Measurements from ENCODE around the gene CCRL2.
A peak's percentile ranks its signal among the peaks of the same experiment; 100 is the strongest.
"Not testable (repeated sequence)": the region's sequence is repeated elsewhere in the genome, so short reads cannot be mapped to it uniquely, and the experiment has no call there.

Gene CCRL2

DNA sequence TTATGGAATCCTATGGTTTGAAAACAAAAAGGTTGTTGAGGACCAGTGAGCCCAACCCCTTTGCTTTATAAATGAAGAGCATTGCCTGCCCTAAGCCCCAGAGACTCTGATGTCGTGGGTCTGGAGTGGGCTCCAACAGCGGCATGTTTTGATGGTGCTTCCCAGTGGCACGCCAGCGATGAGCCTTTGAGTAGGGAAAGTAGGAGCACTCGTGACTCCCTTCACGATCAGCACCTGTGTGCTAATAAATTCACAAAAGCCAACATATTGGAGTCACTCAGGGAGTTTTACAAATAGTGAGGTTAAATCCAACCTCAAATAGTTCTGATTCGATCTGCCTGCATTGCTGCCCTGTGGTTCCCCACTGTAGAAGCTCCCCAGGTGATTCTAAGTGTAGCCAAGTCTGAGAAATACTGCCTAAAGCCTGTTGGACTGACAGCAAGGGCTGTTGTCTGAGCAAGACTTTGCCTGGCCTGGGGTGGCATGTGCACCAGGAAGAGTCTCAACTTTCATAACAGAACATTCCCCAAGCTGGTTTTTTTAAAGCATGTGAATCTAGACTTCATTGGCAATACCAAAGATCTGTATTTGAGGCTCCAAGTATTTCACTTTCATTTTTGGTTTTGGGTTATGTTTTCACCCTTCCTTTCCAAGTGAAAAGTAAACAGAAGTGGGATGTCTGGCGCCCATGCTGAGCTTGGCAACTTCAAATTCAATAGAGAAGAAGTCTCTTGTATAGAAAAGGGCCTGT lies 26.4 kb upstream of the CCRL2 start:
- DNase-seq: peak; percentile 13

DNA sequence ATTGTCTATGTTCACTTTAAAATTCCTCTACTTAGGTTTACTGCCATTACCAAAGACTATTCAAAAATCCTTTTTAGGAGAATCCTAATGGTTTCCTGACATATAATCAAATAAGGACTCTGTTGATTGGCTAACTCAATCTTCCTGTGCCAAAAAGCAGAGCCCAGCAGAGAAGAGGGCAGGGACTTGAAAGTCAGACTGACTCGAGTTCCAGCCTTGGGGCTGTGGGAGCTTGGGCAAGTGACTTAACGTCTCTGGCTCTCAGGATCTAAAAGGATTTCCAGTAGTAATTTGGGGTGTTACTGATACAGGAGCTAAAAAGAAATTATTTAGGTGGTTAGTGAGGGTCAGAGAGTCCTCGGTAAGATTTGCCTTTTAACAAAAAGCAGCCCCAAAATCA lies 25.4 kb upstream of the CCRL2 start:
- DNase-seq: no peak

DNA sequence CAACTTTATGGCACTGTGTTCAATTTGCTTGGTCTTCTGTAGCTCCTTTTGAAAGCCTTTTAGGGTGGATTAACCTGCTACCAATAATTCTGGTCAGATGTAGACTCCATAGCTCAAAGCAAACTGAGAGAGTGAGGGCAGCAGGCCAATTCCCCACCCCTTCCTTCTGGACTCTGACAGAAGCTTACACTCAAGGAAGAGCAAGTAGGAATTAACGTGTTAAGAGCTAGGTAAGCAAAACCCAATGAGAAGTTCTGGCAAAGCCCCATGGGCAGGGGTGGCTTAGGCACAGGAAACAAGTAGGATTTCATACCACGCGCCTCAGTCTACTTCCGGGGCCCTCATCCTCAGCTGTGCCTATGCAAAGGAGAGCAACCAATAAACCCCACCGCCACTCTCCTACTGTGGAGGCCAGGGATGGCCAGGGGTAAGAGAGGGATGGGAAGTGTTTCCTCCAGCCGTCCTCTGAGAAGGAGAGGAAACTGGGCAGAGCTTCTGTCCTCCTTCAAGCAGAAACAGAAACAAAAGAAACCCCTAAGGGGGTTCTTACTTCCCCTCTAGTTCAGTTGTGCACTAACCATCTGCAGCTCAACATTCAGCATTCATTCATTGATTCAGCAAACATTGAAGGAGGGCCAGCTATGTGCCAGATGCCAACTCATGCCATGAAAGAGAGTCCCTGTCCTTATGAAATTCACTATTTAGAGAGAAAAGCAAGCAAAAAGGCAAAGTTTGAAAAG lies 23.7 kb upstream of the CCRL2 start:
- no peak for DNase-seq

DNA sequence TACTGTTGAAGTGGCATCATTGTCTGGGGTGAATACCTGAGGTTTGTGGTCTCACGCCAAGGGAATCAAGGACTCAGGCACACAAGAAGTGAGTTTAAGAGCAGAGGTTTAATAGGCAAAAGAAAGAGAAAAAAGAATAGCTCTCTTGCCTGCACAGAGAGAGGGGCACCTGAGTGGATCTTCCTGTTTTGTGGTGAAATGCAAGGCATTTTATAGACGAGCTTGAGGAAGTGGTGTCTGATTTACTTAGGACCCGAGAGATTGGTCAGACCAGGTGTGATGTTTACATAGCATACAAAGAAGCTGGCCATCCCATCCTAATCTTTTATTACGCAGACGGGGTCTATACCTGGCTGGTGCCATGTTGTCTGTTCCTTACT lies 23.1 kb upstream of the CCRL2 start:
- no peak for DNase-seq

DNA sequence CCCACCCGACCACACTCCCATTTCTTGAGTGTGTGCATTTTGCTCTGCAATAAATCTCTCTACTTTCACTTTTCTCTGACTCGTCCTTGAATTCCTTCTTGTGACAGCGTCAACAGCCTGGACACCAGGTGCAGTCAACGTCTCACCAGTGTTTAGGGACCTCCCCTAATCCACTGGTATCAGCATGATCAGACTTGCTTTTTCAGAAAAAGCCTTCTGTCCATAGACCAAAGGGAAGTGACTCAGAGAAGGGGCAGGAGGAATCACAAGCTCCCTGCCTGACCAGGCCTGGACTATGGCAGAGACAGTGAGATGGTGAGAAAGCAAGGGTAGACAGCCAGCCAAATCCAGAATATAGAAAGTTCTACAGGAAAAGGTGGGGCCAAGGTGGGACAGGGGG lies 20.9 kb upstream of the CCRL2 start:
- DNase-seq: no peak

DNA sequence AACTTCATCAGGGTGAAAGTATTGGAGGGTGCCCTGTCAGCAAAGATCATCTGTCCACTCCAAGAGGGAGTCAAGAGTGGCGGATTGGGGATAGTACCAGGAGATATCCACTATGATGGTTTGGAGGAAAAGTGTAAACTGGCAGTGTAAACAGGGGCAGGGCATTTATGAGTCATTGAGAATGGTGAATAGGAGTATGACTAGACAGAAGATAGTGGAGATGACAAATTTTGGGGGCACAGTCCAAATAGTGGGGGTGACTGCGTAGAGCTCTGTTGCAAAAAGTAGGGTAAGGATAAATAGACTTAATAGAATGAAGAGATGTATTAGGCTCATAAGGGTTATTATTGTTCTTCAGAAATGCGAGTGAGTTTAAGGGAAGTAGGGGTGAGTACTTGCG lies 18.2 kb upstream of the CCRL2 start:
- not testable (repeated sequence) for DNase-seq

DNA sequence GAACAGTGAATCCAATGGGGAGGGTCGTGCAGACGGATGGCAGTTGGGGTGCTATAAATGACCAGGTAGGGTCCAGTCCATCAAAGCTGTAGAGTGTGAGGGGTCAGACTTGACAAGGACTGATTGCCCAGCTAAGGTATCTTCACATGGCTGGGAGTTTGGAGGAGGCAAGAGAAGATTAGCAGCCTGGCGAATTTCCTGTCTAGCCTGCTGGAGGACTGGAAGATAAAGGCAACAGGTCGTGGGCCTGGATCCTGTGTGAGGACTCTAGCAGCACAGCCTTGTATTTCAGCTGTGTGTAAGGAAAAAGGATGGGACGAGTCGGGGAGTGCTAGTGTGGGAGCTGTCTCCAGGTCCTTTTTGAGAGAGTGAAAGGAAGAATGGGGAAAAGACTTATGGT lies 17.8 kb upstream of the CCRL2 start:
- DNase-seq: no peak

DNA sequence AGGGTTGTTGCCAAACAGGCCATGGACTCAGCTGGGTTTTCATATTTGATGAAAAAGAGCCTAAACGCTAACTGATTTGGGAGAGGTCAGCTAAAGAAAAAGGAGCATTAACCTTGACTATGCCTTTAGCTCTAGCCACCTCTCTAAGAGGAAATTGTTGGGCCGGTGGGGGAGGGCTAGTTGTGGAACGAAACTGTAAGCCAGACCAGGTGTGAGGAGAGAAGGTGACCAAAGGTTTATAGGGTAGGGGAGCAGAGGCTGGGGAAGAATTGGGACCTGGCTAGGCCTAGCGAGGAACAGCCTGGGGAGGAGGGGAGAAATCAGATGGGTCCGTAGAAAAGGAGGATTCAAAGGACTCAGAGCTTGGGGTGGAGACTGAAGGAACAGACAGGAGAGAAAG lies 15.5 kb upstream of the CCRL2 start:
- not testable (repeated sequence) for DNase-seq

DNA sequence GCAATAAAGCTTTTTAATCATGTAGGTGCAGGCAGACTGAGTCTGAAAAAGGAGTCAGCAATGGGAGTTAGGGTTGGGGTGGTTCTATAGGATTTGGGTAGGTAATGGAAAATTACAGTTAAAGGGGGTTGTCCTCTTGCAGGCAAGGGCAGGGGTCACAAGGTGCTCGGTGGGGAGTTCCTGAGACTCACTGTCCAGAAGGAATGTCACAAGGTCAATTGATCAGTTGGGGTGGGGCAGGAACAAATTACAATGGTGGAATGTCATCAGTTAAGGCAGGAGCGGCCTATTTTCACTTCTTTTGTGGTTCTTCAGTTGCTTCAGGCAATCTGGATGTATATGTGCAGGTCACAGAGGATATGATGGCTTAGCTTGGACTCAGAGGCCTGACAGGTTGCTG lies 14.0 kb upstream of the CCRL2 start:
- no peak for DNase-seq

DNA sequence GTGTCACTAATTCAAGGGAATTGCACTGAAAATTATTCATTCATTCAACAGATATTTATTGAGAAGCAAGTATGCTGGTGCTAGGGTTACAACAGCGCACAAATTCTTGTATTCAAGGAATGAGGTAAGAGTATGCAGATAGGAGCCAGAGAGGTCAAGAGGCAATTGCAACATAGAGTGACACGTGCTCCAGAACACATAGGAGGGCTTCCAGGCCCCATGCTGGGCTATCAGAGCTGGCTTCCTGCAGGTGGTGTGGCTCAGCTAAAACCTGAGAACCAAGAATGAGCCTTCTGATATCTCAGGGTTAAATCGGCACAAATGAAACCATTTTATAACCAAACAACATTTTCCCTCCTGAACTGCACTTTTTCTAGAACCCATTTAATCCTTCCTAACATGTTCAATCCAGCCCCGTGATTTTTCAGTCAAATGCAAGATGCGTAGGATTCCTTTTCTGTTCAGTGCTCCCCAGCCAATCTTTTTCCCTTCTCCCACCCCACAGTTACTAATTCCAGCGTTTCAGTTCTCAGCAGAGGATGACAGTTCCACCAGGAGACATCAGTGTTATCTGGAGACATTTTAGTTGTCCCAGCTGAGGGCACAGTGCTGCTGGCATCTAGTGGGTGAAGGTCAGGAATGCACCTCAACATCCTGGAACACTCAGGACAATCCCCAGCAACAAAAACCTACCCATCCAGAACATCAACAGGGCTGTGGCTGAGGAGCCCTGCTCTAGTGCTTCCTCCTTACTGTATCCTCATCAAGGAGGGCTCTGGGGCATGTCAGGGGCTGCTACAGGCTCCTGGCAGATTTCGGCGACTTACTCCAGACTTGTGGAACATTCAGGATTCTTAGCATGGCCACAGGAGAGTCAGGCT lies 13.3 kb upstream of the CCRL2 start:
- no peak for DNase-seq

DNA sequence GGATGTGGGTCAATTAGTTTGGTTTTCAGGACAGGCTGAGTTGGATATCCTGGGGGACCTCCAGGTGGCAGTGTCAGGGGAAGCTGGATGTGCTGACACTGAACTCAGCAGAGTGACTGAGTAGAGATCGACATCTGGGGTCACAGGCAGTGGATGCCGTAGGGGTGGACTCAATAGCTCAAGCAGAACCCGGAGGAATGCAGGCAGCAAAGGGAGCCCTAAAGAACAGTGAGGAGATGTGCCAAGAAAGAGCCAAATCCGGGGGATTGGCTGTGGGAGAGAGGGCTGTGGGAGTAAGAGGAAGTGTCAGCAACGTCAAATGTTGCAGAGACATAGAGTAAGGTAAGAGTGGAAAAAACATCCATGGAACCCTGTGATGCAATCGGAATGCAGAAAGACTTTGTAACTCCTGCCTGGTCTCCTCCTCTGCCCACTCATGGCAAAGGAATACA lies 11.8 kb upstream of the CCRL2 start:
- DNase-seq: no peak

DNA sequence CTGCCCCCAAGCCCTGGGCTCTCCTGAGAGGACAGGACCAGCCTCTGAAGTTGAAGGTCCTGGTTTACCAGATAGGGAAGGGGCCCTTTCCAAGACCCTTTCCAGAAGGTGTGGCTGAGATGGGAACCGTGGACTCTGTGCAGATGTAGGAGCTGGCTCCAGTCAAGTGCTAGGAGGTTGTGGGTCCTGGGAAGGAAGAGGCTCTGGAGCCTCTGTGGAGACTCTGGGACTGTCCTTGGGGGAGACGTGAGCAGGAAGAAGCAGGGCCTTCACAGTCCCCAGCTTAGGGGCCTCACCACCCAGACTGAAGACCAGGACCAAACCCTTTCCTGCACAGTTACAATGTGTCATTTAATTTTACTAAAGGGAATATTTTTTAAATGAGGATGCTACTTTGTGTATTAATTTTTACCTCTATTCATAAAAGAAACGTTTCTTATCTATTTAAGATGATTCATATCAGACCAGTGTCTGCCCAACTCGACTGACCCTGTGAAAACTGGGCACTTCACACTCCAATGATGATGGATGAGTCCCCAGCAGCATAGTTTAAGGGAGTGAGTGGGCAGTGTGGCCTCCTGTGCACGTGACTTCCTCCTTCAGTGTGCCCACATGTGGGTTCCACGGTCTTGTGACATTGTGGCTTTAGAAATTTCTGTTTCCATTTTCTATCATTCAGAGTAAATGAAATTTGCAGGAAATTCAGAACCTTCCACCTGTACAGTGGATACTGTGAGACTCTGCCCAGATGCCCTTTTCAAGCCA lies 11.1 kb upstream of the CCRL2 start:
- DNase-seq: no peak

DNA sequence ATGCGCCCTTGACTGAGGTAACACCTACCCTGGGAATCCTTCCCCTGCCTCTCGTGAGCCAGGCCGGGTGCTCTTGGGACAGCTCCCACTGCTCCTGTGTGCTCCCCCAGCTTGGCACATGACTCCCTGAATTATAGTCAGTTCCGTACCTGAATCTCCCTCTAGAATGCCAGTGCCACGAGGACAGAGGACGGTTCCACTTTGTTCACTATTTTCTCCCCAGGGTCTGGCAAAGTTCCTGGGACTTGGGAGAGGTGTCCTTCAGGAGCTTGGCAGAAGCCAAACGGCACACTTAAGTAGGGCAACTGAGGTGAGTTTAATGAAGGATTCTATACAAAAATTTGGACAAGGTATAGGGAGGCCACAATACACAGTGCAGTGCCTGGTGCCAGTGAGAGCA lies 9.9 kb upstream of the CCRL2 start:
- DNase-seq: no peak

DNA sequence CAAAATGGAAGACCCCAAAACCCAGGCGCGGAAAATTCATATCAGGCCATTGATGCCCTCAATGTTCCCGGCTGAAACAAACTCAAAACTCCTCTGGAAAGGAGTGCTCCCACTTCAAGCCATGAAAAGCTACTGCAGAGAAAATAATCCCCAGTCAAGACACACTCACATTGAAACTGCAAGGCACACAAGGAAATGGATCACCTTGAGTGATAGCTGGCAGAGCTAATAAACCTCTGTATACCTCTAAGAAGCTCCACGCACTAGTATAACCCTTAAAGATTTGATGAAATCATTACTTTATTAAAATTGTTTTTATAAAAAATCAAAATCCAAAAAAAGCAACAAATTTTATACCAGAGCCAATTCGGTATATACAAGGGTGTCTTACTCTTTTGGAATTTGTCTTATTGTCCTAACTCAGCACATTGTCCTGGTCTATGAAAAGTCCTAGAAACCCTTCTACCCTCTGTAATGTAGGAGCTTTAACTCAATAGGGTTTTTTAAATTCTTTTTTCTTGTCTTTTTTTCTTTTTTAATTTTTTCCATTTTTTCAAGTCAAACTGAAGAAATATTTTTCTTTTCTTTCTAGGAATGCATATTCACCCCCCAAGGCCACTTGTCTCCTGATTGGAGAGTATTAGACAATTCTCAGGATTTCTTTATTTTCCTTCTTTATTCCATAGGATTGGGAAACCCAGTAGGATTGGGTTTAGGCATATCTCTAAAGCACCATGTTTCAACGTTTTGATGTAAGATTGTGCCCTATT lies 8.7 kb upstream of the CCRL2 start:
- no peak for DNase-seq

DNA sequence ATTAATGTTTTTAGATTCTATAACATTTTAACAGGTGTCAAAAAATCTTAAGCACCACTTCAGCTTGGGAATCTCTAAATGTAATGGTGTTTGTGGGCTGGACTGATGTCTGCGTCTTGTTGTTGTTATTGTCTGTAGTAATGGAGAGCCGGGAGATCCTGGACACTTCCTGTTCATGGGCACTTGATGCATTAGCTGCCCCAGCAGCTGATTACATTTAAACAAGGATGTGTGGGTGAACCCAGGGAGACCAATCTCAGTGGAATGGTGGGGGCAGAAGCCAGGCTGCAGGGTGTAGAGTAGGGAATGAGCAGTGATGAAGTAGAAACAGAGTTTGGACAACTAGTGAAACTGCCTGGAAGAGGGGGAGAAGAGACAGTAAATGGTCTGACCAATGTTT lies 8.0 kb upstream of the CCRL2 start:
- DNase-seq: no peak

DNA sequence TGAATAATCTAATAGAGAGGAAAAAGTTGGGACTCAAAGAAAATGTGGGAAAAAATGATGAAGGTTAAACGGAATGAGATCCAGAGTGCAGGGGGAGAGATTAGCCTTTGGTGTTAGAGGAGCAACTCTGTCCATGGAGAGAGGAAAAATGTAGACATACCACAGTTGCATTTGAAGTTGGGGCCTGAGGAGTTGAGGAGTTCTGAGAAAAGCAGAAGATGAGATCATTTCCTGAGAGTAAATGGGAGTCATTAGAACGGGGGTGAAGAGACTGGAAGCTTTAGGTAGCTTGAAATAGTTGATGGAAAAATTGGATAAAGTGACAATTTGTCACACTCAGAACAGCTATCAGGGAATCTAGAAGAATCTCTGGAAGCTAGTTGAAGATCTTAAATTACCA lies 7.5 kb upstream of the CCRL2 start:
- no peak for DNase-seq

DNA sequence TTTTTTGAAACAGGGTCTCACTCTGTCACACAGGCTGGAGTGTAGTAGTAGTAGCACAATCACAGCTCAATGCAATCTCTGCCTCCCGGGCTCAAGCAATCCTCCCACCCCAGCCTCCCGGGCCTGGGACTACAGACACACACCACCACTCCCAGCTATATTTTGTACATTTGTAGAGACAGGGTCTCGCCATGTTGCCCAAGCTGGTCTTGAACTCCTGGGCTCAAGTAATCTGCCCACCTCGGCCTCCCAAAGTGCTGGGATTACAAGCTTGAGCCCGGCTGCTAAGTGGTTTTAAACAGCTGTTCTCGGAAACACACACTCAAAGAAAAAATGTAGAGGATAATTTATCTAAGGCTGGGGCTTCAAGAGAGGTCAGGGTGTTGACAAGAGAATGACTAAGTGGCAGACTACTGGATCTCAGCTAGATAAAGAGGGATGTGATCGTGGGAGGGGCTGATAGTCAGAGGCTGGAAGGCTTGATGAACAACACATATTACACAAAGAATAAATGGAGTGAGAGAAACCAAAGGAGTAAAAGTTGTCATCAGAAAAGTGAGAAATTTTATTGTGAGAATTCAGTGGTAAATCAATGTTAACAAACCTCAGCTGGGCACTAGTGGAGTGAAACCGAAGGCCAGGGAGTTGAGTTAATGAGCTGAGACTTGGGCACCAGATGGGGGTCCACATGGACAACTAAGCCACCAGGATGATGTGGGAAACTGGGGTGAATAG lies 6.9 kb upstream of the CCRL2 start:
- no peak for DNase-seq

DNA sequence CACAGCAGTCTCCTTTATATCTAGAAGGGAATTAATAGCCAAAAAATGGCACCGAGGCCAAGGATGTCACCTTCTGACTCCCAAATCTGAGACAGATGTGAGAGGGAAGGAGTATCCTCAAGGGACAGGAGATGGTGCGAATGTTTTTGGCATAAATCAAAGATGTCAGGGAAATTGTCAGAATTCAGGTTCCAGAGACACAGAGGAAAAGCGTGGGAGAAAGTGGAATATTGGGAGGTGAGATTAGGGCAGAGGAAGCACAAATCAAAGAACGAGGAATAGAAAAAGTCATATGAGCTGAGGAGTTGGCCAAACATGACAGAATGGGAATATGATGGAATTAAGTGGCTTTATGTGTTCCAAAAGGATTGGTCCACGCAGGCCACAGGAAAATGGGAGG lies 6.2 kb upstream of the CCRL2 start:
- DNase-seq: no peak

DNA sequence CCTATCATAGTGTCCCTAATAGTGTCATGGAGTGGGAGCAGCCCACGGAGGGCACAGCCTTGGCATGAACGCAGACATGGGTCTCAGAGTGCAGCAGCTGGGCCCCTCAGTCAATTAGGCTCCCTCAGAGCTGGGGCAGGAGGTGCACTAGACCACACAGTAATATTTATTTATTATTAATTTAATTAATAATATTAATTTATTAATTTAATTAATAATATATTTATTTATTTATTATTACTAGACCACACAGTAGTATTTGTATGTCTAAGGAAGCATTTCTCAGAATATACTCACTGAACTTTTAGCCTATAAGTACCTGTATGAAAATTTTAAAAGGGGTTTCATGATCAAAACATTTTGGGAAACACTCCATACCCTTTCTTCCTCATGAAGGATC lies 5.5 kb upstream of the CCRL2 start:
- DNase-seq: no peak

DNA sequence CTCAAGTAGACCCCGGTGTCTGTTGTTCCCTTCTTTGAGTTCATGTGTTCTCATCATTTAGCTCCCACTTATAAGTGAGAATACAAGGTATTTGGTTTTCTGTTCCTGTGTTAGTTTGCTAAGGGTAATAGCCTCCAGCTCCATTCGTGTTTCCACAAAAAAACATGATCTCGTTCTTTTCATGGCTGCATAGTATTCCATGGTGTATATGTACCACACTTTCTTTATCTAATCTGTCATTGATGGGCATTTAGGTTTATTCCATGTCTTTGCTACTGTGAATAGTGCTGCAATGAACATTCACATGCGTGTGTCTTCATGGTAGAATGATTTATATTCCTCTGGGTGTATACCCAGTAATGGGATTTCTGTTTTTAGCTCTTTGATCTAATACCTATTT lies 4.2 kb upstream of the CCRL2 start:
- DNase-seq: not testable (repeated sequence)

DNA sequence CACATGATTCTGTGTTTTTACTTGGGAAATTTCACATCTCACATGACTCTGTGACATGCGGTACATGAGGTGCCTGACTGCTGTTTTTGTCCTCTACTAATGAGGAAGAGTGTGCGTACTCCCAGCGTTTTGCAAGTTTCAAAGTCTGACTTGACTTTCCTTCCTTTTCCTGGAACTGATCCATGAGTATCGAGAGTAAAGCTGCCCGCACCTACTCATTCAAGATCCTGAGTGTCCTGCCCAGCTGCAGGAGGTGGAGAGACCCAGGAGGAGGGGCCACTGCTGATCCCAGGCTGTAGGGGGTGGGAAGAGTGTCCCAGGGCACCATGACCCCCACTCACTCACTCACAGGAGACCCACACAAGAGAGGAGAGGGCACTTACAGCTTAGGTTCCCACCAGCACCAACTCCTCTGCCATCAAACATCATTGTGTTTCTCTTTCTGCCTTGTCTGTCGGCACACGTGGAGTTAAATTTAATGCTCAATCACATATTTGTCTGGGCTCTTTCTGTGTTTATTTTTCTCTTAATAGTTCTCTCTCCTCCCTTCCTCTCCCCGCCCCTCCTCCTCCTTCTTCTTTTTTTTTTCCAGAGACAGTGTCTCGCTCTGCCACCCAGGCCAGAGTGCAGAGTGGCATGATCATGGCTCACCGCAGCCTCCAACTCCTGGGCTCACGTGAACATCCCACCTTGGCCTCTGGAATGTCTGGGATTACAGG lies 1.6 kb upstream of the CCRL2 start:
- DNase-seq: no peak
